HG03097 (cell line): Measurements from ENCODE around the gene LRRC55.

Experiments
- ATAC-seq: cut with Tn5 transposase; IDR thresholded peaks from one replicate; pipeline ENCODE4 v1.9.1; 2021; ENCODE audit not compliant: unreplicated experiment, low FRiP score

The LRRC55 gene, protein sequence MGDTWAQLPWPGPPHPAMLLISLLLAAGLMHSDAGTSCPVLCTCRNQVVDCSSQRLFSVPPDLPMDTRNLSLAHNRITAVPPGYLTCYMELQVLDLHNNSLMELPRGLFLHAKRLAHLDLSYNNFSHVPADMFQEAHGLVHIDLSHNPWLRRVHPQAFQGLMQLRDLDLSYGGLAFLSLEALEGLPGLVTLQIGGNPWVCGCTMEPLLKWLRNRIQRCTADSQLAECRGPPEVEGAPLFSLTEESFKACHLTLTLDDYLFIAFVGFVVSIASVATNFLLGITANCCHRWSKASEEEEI

DNA sequence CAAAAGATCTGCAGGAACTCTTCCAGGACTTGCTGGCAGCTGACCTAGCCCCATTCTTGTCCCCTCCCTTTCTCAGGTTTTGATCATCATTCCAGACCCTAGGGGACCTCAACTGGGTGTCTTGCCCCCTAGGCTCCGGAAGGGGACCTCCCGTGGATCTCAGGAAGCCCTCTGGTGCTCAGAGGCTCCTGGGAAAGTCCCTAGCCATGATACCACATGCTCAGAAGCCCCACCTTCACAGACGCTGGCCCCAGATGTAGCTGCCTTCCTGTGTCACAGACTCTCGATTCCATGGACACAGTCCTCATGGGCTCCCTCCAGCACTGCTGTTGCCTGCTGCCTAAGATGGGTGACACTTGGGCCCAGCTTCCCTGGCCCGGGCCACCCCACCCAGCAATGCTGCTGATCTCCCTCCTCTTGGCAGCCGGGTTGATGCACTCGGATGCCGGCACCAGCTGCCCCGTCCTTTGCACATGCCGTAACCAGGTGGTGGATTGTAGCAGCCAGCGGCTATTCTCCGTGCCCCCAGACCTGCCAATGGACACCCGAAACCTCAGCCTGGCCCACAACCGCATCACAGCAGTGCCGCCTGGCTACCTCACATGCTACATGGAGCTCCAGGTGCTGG is at the start of gene LRRC55:
Gene LRRC55, plus strand, starts transcription at position 276 of the 628 bp plus-strand sequence. Its CDS starts 70 bp downstream, at position 346.
- ATAC-seq = no peak

DNA sequence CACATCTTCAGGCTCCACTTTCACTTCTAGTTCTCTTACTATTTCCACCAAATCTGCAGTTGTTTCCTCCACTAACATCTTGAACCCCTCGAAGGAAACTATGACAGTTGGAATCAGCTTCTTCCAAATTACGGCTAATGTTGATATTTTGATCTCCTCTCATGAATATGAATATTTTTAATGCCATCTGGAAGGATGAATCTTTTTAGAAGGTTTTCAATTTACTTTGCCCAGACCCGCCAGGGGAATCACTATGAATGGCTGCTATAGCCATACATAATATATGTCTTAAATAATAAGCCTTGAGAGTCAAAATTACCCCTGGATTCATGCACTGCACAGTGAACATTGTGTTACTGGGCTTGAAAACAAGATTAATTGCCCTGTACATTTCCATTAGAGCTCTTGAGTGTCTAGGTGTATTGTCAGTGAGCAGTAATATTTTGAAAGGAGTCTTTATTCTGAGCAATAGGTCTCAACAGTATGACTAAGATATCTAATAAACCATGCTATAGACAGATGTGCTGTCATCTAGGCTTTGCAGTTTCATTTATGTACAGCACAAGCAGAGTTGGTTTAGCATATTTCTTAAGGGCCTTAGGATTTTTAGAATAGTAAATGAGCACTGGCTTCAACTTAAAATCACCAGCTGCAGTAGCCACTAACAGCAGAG is 48.3 kb upstream of the LRRC55 start:
- ATAC-seq = no peak

DNA sequence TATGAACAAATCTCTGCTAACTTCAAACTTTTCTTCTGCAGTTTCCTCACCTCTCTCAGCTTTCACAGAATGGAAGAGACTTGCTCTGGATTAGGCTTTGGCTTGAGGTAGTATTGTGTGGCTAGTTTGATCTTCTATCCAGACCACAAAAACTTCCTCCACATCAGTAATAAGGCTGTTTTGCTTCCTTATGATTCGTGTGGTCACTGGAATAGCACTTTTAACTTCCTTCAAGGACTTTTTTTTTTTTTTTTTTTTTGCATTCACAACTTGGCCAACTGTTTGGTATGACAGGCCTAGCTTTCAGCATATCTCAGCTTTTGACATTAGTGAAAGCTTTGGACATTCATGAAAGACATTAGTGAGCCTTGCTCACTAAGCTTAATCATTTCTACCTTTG is 47.5 kb upstream of the LRRC55 start:
- ATAC-seq = no peak

DNA sequence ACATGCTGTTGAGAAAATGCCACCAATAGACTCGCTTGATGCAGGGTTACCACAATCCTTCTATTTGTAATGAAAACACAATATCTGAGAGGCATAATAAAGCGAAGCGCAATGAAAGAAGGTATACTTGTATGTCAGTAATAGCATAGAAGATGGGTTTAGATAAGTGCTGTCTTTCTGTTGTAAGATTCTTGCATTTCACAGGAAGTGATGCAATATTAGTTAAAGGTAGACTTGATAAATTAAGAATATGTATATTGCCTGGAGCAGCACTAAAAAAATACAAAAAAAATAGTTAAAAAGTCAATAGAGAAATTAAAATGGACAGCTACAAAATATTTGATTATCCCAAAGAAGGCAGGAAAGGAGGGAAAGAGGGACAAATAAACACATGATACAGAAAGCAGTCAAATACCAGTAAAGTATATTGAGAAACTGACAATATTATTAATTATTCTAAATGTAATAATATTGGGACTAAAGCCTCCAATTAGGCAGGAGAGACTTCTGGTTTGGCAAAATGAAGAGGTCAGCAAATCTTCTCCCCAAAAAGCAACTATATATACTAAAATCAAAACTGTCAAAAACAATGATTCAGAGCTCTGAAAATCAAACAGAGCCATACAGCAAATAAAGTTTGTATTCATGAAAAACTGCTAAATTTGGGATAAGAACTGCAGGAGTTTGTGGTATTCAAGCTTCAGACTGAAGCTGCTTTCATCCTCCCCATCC is 46.6 kb upstream of the LRRC55 start:
- no peak for ATAC-seq

DNA sequence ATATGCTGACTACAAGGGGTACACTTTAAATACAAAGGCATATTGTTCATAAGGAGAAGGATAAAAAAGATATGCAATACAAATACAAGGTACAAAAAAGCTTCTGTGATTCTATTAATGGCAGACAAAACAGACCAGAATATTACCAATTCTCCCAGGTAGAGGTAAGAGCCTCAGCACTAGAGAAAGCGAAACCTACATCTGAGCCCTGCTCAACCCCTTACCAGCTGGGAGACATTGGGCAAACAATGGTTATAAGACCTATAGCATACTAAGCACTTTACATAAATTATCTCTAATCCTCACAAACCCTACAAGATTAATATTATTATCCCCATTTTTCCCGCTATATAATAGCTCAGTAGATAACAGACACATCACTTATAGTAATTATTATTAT is 41.2 kb upstream of the LRRC55 start:
- ATAC-seq = no peak

DNA sequence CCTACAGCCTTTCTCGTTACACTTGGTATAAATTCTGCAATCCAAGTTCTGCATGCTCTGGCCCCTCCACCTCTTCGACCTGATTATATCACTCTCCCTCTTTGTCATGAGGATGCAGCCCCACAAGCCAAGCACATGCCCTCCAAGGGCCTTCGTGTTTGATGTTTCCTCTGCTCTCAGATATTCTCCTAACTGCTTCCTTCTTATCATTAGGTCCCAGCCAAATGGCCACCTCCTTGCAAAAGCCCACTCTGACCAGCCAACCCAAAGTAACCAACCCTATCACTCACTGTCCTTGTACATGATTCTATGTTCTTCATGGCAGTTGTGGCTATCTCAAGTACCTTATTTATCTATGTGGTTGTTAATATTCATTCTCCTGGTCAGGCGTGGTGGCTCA is 38.3 kb upstream of the LRRC55 start:
- ATAC-seq = no peak

DNA sequence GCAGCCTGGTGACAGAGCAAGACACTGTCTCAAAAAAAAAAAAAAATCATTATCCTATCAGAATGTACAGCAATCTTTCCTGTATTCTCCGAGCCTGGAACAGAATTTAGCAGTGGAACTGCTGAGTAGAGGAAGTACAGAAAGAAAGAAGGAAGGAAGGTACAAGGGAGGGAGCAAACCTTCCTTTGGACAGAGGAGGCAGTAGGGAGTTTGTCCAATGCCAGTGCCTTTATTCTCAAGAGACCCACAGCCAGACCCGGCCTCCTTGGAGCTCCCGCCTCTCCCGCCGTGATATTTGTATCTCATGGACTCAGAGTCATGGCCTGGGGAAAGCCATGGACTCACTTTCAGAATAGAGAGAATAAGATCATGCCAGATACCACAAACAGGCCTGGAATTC is 37.7 kb upstream of the LRRC55 start:
- no peak for ATAC-seq

DNA sequence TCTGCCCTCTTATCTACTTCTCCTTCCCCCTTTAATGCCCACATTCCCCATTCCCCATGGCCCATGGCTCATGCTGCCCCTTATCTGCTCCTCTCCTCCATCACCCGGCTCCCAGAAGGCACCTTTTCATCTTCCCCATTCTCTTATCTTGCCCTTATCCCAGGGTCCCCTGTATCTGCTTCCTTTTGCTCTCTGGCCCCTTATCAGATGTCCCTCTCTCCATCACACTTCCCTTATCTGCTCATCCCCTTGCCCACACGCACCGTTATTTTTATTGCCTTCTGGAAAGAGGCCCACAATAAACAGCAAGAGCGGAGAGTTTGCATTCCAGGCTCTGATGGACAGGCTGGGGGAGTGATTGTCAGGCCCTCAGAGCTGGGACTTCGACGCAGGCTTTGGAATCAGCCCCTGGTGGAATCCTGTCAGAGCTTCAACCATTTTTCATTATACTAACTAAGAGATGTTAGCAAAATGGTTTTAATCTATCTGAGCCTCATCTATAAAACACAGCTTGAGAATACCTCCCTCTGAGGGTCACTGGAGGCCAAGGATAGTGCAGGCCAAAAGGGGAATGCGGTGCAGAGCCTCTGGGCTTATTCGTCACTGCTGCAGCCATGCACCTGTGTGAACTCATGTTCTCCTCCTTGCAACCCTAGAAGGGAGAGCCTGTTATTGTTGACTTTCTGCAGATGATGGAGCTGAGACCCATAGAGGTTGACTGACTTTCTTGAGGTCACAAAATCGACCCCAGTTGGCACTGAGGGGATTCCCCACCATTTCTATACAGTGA is 37.0 kb upstream of the LRRC55 start:
- ATAC-seq = no peak

DNA sequence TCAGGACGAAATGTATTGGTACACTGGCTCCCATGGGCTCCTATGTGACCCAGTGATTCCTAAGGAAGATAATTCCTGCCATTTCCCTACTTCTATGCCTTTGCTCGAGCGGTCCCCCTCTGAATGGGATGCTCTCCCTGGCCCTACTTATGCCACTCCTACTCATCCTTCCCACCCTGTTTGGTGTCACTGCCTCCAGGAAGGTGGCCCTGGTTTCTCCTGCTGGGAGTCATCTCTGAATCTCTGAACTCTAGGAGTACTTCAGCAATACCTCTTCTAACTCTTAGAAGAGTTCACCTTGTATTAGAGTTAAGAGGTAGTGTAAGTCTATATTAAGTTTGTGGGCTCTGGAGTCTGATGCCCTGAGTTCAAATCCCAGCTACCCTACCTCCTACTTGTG is 35.5 kb upstream of the LRRC55 start:
- ATAC-seq = no peak

DNA sequence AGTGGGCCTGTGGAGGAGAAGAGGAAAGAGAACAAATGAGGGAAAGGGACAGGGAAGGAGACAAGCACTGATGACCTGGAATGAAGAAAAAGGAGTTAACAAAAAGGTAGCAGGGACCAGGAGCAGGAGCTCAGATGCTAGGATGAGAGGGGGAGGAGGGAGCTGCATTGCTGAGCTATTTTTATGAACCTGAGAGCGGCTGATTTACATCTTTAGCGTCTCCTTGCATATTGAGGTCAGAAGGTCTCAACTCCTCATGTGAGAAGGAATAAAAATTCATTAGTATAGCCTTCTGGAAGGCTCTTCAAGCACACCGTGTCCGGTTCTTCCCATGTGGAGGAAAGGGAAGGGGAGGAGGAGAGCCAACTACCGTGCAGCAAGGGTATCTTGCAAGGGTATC is 33.1 kb upstream of the LRRC55 start:
- no peak for ATAC-seq

DNA sequence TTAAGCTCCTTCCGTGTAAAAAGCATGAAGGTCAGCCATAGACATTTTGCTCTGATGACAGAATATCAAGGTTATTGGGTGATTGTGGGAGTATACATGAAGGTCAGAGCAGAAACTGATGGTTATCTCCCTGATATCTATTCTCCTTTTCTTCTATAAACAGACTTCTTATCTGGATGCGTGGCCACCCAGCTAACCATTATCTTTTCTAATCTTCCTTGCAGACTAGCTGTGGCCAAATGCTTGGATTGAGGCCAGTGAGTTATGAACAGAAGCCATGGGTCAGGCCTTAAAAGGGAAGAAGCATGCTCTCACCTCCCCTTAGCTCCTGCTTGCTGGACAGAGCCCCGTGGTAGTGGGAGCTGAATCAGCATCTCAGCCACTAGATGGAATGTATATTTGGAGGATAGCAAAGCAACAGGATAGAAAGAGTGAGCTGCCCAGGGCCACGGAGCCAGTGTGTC is 31.3 kb upstream of the LRRC55 start:
- no peak for ATAC-seq

DNA sequence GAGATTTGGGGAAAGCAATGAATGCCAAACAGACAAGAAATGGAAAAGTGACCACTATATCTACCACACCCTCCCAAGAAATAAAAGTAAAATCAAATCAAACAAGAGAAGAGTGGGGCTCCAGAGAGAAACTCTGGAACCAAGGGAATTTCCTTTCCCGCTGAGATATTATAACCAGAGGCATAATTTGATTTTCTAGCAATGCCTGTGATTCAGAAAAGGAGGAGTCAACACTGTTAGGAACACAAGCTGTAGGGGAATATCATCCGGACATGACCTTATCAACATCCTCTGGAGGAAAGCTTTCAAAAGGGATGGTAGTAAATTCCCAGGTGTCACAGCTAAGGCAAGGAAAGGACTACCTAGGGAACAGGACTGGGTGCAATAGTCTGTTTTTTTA is 29.6 kb upstream of the LRRC55 start:
- ATAC-seq = no peak

DNA sequence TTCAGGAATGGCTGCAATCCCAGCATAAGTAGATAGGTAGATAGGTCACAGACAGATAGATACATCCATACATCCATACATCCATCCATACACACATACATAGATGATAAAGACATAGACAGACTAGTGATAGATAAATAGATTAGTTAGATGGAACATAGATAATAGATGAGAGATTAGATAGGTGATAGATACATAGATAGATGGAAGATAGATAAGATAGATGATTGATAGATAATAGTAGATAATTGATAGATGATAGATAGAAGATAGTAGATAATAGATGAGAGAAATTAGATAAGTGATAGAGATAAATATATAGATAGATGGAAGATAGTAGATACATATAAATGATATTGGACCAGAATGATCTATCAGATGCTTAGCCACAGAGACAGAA is 28.3 kb upstream of the LRRC55 start:
- ATAC-seq = no peak

DNA sequence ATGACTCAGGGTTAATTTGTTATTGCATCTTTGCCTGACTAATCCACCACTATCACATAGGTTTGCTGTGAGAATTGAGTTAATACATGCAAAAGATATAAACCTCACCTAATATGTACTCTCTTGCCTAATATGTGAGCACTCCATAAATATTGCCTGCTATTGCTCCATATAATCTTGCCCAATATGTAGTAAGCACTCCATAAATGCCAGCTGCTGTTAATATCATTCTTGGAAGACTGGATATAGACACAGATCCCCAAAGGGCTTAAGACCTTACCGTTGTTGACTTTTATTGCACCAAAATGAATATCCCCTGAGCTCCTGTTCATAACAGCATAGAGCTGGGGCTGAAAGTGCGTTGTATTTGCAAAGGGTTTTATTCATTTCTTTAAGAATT is 27.0 kb upstream of the LRRC55 start:
- no peak for ATAC-seq

DNA sequence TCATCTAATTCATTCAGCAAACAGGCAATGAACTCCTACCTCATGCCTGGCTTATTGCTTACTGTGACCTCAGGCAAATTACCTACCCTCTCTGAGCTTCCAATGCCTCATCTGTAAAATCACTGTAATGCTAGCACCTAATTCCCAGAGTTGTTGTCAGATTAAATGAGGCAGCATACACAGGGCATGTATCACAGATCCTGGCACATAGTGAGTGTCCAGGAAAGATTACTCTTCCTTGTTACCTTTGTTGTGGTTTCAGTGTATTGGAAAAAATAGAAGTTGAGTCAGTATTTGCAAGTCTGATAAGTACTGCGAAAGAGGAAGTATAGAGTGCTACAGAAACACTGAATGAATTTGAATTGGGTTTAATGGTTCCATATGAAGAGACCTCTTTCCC is 26.4 kb upstream of the LRRC55 start:
- no peak for ATAC-seq

DNA sequence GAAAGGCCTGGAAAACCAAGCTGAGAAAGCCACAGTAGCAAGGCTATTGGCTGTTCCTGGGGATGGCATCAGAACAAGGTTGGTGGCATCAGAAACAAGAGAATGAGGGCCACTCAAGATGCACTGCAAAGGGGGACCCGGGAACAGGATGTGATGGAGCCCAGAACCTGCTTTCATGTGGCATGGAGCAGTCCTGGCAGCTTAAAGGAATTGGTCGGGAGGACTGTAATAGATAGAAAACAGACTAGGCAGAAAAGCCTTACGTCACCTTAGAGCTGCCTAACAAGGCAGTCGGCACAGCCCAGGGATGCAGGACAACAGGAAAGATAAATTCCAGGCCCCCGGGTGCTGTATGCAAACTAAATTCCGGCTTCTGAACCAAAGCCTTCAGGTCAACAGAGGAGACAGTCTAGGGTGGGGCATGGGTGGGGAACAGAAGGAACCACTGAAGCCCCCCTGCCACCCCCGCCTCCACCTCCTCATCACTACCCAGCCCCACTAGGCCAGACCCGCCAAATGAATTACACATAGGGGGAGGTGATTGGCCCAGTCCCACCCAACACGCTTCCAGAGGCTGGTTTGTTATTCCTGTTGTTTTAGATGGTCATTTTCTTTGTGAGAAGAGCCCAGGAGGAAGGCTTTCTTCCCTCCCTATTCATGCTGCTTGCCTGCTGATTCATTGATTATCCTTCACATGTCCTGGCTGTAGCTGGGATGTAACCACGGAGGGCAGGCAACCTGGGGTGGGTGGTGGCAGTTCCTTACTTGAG is 25.7 kb upstream of the LRRC55 start:
- no peak for ATAC-seq

DNA sequence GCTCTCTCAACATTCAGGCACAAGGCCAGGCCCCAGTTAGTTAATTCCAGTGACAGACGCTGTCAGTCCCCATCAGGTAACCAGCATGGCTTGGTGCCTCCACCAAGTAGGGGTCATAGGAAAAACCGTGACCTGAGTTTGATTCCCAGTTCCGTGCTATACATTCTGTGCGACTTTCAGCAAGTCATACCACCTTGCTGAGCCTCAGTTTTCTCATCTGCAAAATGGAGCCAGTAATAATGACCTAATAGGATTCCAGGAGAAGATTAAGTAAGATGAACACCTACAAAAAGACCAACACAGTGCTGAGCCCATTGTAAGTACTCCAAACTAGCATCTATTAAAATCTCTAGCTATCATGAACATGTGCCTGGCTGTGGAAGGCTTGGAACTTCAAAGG is 24.8 kb upstream of the LRRC55 start:
- ATAC-seq = no peak

DNA sequence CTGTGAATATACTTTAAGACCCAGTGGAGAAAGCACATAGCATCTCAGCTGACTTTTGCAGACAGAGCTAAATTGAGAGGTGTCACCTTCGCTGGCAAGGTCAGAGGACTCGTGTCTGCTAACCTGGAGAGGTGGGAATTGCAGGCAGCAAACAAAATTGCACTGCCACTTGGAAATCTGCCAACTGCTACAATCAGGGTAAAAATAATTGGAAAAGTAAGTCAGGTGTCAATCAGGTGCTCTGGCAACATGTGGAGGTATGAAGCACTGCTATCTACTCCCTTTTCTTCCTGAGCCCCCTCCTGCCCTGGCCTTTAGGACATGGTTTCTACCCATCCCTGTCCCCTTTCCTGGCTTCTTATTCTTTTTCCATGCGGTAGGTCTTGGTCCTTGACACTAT is 24.1 kb upstream of the LRRC55 start:
- ATAC-seq = no peak

DNA sequence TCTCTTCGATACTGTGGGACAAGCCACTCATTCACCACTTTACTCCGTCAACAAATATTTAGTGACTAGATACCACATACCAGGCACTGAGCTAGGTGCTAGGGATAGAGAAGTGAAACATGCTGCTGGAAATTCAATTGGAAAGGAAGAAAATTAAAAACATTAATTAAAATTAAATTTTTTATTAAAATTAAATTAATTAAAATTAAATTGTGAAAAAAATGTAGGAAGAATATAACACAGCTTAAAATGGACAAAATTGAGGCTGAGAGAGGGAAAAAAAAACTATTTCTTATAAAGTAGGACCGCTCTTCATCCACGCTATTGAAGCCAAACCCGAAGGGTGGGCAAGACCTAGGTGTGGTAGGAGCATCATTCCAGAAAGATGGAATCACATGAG is 23.6 kb upstream of the LRRC55 start:
- no peak for ATAC-seq

DNA sequence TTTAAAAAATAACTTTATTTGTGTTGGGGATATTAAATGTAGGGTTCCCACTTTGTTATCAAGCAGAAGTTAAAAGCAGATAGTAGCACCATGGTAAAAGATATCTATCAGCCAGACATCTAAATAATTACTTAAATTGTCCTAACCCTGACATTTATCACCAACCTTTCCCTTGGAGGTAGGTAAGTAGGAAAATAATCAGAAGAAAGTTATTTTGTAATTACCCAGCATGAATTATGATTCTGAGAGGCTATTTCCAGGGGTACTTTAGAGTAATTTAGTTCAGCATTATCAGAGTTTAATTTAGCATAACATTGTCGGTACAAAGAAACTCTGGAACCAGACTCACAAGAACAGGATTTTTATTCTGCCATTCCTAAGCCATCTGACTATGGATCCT is 23.2 kb upstream of the LRRC55 start:
- no peak for ATAC-seq
